NCI-H1417 treated with DMSO at 0.1 percent for 48 hours (cell line): ENCODE measurements around the gene HOXA10.

ENCODE experiments used
- DNase-seq: peaks from one replicate; lab custom pipeline; 2025; lab: John Stamatoyannopoulos, UW

Gene HOXA10

GRCh38 chr7:27191161-27191731 lies 17.1 kb upstream of the HOXA10 start:
- no peak for DNase-seq

- no peak for DNase-seq
These were observed 16.1 kb upstream of the HOXA10 start for GRCh38 chr7:27189997-27190748.

GRCh38 chr7:27189295-27189996 lies 15.3 kb upstream of the HOXA10 start:
- DNase-seq: no peak

GRCh38 chr7:27188386-27189294 lies 14.5 kb upstream of the HOXA10 start:
- DNase-seq: no peak

GRCh38 chr7:27187475-27188385 lies 13.6 kb upstream of the HOXA10 start:
- no peak for DNase-seq

- no peak for DNase-seq
These were observed 12.8 kb upstream of the HOXA10 start for GRCh38 chr7:27186668-27187474.

- no peak for DNase-seq
These were observed 11.9 kb upstream of the HOXA10 start for GRCh38 chr7:27185854-27186667.

GRCh38 chr7:27185013-27185853 lies 11.1 kb upstream of the HOXA10 start, which contains the start of gene HOXA11:
TSS of gene HOXA11 (minus strand) at chr7:27185232. CDS start at chr7:27185144, 88 bp downstream.
- DNase-seq: no peak

- DNase-seq: peak; percentile 43
These were observed 10.4 kb upstream of the HOXA10 start for GRCh38 chr7:27184337-27185012.

- DNase-seq: no peak
These were observed 9.7 kb upstream of the HOXA10 start for GRCh38 chr7:27183682-27184336.

- DNase-seq: no peak
These were observed 9.0 kb upstream of the HOXA10 start for GRCh38 chr7:27182861-27183681.

- no peak for DNase-seq
These were observed 8.2 kb upstream of the HOXA10 start for GRCh38 chr7:27182285-27182841.

GRCh38 chr7:27181795-27182275 lies 7.7 kb upstream of the HOXA10 start:
- DNase-seq: no peak

GRCh38 chr7:27180431-27181420 lies 6.6 kb upstream of the HOXA10 start:
- no peak for DNase-seq
